C4-2B (cell line): ENCODE results near the gene ARMC8.

Experiments
- ZFX ChIP-seq: fragments of 450-650 bp; IDR thresholded peaks from 2 replicates; pipeline ENCODE4 v1.6.1; 2017
- TF ChIP-seq, protein P1 (sequence below): fragments of 450-650 bp; conservative IDR thresholded peaks from 2 replicates; pipeline ENCODE4 v1.5.1; 2017; ENCODE audit warnings: mild to moderate bottlenecking

GRCh38 chr3:138195481-138195880, 8.4 kb downstream of the ARMC8 start:
- TF ChIP-seq, protein P1, sequence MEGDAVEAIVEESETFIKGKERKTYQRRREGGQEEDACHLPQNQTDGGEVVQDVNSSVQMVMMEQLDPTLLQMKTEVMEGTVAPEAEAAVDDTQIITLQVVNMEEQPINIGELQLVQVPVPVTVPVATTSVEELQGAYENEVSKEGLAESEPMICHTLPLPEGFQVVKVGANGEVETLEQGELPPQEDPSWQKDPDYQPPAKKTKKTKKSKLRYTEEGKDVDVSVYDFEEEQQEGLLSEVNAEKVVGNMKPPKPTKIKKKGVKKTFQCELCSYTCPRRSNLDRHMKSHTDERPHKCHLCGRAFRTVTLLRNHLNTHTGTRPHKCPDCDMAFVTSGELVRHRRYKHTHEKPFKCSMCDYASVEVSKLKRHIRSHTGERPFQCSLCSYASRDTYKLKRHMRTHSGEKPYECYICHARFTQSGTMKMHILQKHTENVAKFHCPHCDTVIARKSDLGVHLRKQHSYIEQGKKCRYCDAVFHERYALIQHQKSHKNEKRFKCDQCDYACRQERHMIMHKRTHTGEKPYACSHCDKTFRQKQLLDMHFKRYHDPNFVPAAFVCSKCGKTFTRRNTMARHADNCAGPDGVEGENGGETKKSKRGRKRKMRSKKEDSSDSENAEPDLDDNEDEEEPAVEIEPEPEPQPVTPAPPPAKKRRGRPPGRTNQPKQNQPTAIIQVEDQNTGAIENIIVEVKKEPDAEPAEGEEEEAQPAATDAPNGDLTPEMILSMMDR = no peak
- no peak for TF ChIP-seq ZFX
